ENCODE data around the gene PKIB. TPM values are rescaled to one million over a fixed set of nuclear protein-coding genes. Genes with fewer than 3 reads are reported as not detected.

Gene PKIB
- total and polyA plus RNA-seq, 4 donors = 2.5 to 5.1 (median 3.0) TPM

DNA sequence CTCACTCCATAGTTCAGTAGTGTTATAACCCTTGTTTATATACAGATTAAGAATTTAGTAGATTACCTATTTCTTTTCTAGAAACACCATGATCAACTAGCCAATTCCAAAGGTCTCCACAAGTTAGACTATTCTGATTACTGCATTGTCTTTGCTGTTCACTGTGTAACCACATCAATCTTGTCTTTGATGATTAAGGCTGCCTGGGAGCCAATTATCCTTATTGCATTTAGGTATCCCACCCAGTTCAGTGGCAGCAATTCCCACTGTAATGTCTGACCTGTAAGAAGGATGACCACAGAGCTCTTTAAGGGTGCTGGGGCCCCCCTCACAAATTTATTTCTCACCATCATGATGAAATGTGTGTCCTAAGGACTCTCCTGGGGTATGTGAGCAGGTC, 40.2 kb downstream of the PKIB start:
- Histone ChIP-seq H3K4me1 (ENCODE audit: control insufficient read depth in 4 of 4, insufficient read depth in 4 of 4, low read length in 3 of 4) (no peaks in the 10 kb centered on the region), H3K27ac (ENCODE audit: low read depth in 1 of 2, low read length in 2 of 2) (no peak overlapping the region), H3K36me3 (ENCODE audit: control insufficient read depth in 4 of 4, insufficient read depth in 3 of 4, low read depth in 1 of 4, low read length in 3 of 4) (no peaks in the 10 kb centered on the region), H3K9me3 (ENCODE audit: control insufficient read depth in 4 of 4, low read length in 3 of 4) (no peaks in the 10 kb centered on the region), H3K4me3 (ENCODE audit: low read depth in 1 of 3, low read length in 3 of 3) (no peak overlapping the region), H3K9ac (ENCODE audit: low read depth in 1 of 2, low read length in 2 of 2) (no peak overlapping the region), H3K27me3 (ENCODE audit: control insufficient read depth in 4 of 4, insufficient read depth in 4 of 4, low read length in 3 of 4) (no peaks in the 10 kb centered on the region)
- TF ChIP-seq JUND (IDR thresholded peaks at IDR 0.05) (no peak), RXRA (IDR thresholded peaks at IDR 0.05) (no peak), MAX (IDR thresholded peaks at IDR 0.05) (no peak), YY1 (IDR thresholded peaks at IDR 0.05) (no peak), EGR1 (IDR thresholded peaks at IDR 0.05; ENCODE audit: low read depth in 2 of 2) (no peak), SP1 (IDR thresholded peaks at IDR 0.05) (no peak), NR2F2 (IDR thresholded peaks at IDR 0.05) (no peak), TAF1 (conservative IDR thresholded peaks at IDR 0.05) (no peak), ATF3 (IDR thresholded peaks at IDR 0.05) (no peak), RAD21 (IDR thresholded peaks at IDR 0.05) (no peak), GABPA (IDR thresholded peaks at IDR 0.05 in 1 of 2, conservative IDR thresholded peaks at IDR 0.05 in 1 of 2) (no peak), FOXA2 (IDR thresholded peaks at IDR 0.05) (no peak), FOXA1 (IDR thresholded peaks at IDR 0.05) (no peak), HNF4A (conservative IDR thresholded peaks at IDR 0.05) (no peak), REST (IDR thresholded peaks at IDR 0.05) (no peak), CTCF (IDR thresholded peaks at IDR 0.05; ENCODE audit: low read depth, low read length, missing input control) (no peak), HNF4G (IDR thresholded peaks at IDR 0.05) (no peak)
- TF ChIP-seq, protein P1, sequence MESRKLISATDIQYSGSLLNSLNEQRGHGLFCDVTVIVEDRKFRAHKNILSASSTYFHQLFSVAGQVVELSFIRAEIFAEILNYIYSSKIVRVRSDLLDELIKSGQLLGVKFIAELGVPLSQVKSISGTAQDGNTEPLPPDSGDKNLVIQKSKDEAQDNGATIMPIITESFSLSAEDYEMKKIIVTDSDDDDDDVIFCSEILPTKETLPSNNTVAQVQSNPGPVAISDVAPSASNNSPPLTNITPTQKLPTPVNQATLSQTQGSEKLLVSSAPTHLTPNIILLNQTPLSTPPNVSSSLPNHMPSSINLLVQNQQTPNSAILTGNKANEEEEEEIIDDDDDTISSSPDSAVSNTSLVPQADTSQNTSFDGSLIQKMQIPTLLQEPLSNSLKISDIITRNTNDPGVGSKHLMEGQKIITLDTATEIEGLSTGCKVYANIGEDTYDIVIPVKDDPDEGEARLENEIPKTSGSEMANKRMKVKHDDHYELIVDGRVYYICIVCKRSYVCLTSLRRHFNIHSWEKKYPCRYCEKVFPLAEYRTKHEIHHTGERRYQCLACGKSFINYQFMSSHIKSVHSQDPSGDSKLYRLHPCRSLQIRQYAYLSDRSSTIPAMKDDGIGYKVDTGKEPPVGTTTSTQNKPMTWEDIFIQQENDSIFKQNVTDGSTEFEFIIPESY (IDR thresholded peaks at IDR 0.05) = no peak
- DNase-seq (ENCODE audit: low spot score) = no peak
